HFFc6 (cell line): ENCODE results near the gene SETD2. TPM values are rescaled to one million over a fixed set of nuclear protein-coding genes. Genes with fewer than 3 reads are reported as not detected.
A peak's percentile ranks its signal among the peaks of the same experiment; 100 is the strongest.
"Not testable (repeated sequence)": the region's sequence is repeated elsewhere in the genome, so short reads cannot be mapped to it uniquely, and the experiment has no call there.

Experiments
- DNase-seq: peaks from one replicate; pipeline ENCODE4 v3.0.0-alpha.2; 2018
- H3K27ac Mint-ChIP-seq: 2 replicates; pipeline ENCODE4 v1.8.0; 2020; ENCODE audit warnings: mild to moderate bottlenecking, mixed read lengths
- H3K27me3 Mint-ChIP-seq: 2 replicates; pipeline ENCODE4 v1.8.0; 2021; ENCODE audit warnings: mild to moderate bottlenecking, moderate library complexity, mixed read lengths; ENCODE audit not compliant: insufficient read depth
- H3K36me3 Mint-ChIP-seq: 2 replicates; pipeline ENCODE4 v1.8.0; 2021; ENCODE audit warnings: low read depth, mixed read lengths
- H3K4me1 Mint-ChIP-seq: 2 replicates; pipeline ENCODE4 v1.8.0; 2020; ENCODE audit warnings: low read depth, mixed read lengths
- H3K4me3 Mint-ChIP-seq: 2 replicates; pipeline ENCODE4 v1.8.0; 2020; ENCODE audit warnings: mild to moderate bottlenecking, moderate library complexity, mixed read lengths
- H3K9me3 Mint-ChIP-seq: 2 replicates; pipeline ENCODE4 v1.8.0; 2020; ENCODE audit warnings: mild to moderate bottlenecking, mixed read lengths
- CTCF ChIP-seq: fragments of 200-600 bp; sonication (generic); IDR thresholded peaks from 2 replicates; pipeline ENCODE4 v1.5.0; 2021; ENCODE audit warnings: antibody characterized with exemption, mild to moderate bottlenecking
- total RNA-seq, 6 experiments: library from RNA; stranded (reverse); fragmentation: NEBNext Ultra II Directional; extraction: Animal tissue kit (Norgen Biotek cat#: 25700); gene quantifications; 2 replicates in 1 of 6; 3 replicates in 5 of 6; pipeline ENCODE4 v1.2.3, GENCODE V29; 2021

Gene SETD2
- total RNA-seq, 6 experiments from 2014 or later: 26.7 to 33.7 (median 30.8) TPM

DNA sequence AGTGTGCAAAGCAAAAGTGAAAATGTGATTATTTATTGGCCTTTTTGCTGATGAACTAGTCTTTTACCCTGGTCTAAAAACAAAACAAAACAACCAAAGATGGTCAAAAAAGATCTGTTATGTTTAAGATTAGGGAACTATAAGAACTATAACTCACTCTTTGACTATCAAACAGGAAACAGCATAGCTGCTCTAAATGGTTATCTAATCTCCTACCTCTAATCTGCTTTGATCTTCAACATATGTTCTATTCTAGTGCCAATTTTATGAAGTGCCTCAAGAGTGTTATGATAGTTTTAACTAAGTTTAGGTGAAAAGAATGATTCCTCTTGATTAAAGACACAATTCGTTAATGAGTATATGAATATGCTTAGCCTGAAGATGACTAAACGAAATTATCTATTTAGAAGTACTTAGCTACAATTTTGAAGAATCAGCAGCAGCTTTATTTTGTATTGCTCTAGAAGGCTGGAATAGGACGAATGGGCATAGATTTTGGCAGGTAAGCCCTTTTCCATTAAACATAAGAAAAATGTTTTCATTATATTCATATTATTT lies 46.0 kb downstream of the SETD2 start:
- peaks cover 70% of the 10 kb centered on the region for H3K36me3 Mint-ChIP-seq
- no peaks in the 10 kb centered on the region for H3K9me3 Mint-ChIP-seq
- TF ChIP-seq CTCF: no peak
- H3K4me1 Mint-ChIP-seq: peaks cover 90% of the 10 kb centered on the region
- no peak for DNase-seq
- 0 out of 2 replicates have a peak overlapping the region, but pooled peaks have one; percentile 11 for H3K4me3 Mint-ChIP-seq
- H3K27me3 Mint-ChIP-seq: peaks cover 2% of the 10 kb centered on the region
- peak overlapping the region; percentile 72 for H3K27ac Mint-ChIP-seq

DNA sequence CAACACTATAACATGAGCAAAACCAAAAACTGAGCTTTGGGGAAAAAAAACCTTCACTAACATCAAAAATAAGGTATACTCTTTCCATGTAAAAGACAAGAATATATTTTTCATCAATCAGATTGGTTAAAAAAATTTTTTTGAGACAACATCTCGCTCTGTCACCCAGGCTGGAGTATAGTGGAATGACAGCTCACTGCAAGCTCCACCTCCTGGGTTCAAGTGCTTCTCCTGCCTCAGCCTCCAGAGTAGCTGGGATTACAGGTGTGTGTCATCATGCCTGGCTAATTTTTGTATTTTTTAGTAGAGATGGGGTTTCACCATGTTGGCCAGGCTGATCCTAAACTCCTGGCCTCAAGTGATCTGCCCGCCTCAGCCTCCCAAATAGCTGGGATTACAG lies 48.4 kb downstream of the SETD2 start:
- Mint-ChIP-seq H3K27ac (0 out of 2 replicates have a peak overlapping the region, but pooled peaks have one; percentile 88), H3K4me1 (peaks cover 86% of the 10 kb centered on the region), H3K36me3 (peaks cover 61% of the 10 kb centered on the region)
- H3K9me3 Mint-ChIP-seq, DNase-seq, H3K4me3 Mint-ChIP-seq, H3K27me3 Mint-ChIP-seq: not testable (repeated sequence)

DNA sequence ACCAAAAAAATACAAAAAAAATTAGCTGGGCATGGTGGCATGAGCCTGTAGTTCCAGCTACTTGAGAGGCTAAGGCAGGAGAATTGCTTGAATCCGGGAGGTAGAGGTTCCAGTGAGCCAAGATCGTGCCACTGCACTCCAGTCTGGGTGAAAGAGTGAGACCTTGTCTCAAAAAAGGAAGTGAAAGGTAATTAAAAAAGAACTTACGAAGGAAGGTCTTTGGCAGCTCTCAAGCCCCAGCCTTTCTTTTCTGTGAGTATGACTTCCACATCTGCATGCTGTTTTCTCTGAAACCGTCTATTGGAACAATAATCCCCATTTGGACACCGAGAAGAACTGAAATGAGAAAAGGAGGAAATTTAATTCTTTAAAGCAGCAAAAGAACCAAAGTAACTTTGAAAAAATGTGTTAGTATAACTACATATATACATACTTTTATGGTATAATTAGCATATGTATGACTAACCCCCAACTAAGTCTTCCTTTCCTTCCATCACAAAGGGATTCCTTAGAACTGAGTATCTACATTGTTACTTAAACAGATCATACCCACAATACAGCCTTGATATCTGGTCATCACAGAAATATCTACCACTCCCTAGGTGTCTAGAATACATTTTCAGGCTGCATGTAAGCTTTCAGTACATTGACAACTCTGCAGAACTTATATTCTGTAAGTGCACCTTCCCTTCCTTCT lies 50.1 kb downstream of the SETD2 start:
- Mint-ChIP-seq H3K27ac (peak overlapping the region; percentile 88), H3K9me3 (no peaks in the 10 kb centered on the region), H3K4me1 (peaks cover 85% of the 10 kb centered on the region), H3K36me3 (peaks cover 58% of the 10 kb centered on the region), H3K4me3 (peak overlapping the region; percentile 82), H3K27me3 (no peaks in the 10 kb centered on the region)
- no peak for TF ChIP-seq CTCF
- peak; percentile 87 for DNase-seq

GRCh38 chr3:47112997-47113396 lies 50.9 kb downstream of the SETD2 start:
- DNase-seq: no peak
- Mint-ChIP-seq H3K27ac (peak overlapping the region; percentile 88), H3K4me3 (peak overlapping the region; percentile 82), H3K4me1 (peaks cover 89% of the 10 kb centered on the region), H3K9me3 (no peaks in the 10 kb centered on the region), H3K27me3 (no peaks in the 10 kb centered on the region), H3K36me3 (peaks cover 60% of the 10 kb centered on the region)
- no peak for TF ChIP-seq CTCF

DNA sequence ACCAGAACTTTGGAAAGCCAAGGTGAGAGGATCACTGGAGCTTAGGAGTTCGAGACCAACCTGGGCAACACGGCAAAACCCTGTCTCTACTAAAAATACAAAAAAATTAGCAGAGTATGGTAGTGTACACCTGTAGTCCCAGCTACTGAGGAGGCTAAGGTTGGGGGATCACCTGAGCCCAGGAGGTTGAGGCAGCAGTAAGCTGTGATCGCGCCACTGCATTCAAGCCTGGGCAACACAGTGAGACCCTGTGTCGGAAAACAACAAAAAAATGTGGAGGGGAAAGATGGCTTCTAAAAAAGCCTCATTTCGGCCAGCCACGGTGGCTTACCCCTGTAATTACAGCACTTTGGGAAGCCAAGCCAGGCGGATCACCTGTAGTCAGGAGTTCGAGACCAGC lies 54.5 kb downstream of the SETD2 start:
- Mint-ChIP-seq H3K4me3 (no peak overlapping the region), H3K9me3 (no peaks in the 10 kb centered on the region), H3K27me3 (no peaks in the 10 kb centered on the region), H3K4me1 (peaks cover 55% of the 10 kb centered on the region), H3K27ac (peak overlapping the region; percentile 51; the same call in 1 of the 2 replicates), H3K36me3 (peaks cover 46% of the 10 kb centered on the region)
- no peak for TF ChIP-seq CTCF
- DNase-seq: no peak

DNA sequence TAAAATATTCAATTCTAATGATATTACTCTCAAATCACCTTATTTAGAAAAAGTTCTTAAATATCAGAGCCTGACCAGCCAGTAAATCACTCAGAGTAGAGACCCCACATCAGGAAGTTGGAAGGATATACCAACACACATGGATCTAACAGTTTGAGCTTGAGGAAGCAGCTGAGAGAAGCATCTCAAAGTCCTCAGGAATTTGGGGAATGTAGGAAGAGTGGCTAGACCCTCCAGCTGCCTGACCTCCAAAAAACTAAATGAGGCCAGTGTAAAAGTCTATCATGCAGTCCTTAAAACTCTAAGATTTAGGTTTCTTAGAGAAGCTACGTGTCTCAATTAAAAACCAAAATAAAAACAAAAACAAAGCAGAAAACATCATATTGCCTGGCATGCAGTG lies 55.4 kb downstream of the SETD2 start:
- Mint-ChIP-seq H3K27ac (peak overlapping the region; percentile 51), H3K4me3 (peak overlapping the region; percentile 48), H3K4me1 (peaks cover 47% of the 10 kb centered on the region), H3K9me3 (no peaks in the 10 kb centered on the region), H3K27me3 (no peaks in the 10 kb centered on the region), H3K36me3 (peaks cover 45% of the 10 kb centered on the region)
- TF ChIP-seq CTCF: no peak
- peak; percentile 7 for DNase-seq
